ENCODE data around the gene CD151.

Gene CD151

GRCh38 chr11:850775-851763, 18.3 kb downstream of the CD151 start:
- no peaks in the 10 kb centered on the region for H4K20me1 ChIP-seq (ENCODE audit: insufficient read depth, low read length)
- no peaks in the 10 kb centered on the region for H3K79me2 ChIP-seq (ENCODE audit: insufficient read depth, low read length)
- no peaks in the 10 kb centered on the region for H3K9me2 ChIP-seq (ENCODE audit: low read depth, low read length)
- H3K36me3 ChIP-seq (ENCODE audit: insufficient read depth, low read length): no peaks in the 10 kb centered on the region
- H2AFZ ChIP-seq (ENCODE audit: low read length): no peak overlapping the region
- peaks cover 18% of the 10 kb centered on the region for H3K4me1 ChIP-seq (ENCODE audit: insufficient read depth, low read length, severe bottlenecking)
- H3K9me3 ChIP-seq (ENCODE audit: low read length): no peaks in the 10 kb centered on the region
- H3K27me3 ChIP-seq (ENCODE audit: insufficient read depth, low read length): no peaks in the 10 kb centered on the region; the same call in 1 of the 2 replicates
- no peaks in the 10 kb centered on the region for H3F3A ChIP-seq (ENCODE audit: insufficient read depth, low read length)
- peak overlapping the region; percentile 83 for H3K4me2 ChIP-seq (ENCODE audit: low read length)
- peak overlapping the region; percentile 66 for H3K4me3 ChIP-seq (ENCODE audit: low read depth, low read length, poor library complexity, severe bottlenecking)
- no peak overlapping the region for H3K27ac ChIP-seq (ENCODE audit: low read depth, low read length, poor library complexity, severe bottlenecking)
- H3K9ac ChIP-seq (ENCODE audit: low read length): no peak overlapping the region
- peak; percentile 61 for TF ChIP-seq CTCF (IDR thresholded peaks at IDR 0.05; ENCODE audit: low read length)
- no peak for TF ChIP-seq EZH2 (IDR thresholded peaks at IDR 0.05; ENCODE audit: borderline replicate concordance, low read length)

- Histone ChIP-seq H3K27ac (ENCODE audit: low read depth, low read length, poor library complexity, severe bottlenecking) (no peak overlapping the region), H3K27me3 (ENCODE audit: insufficient read depth, low read length) (no peaks in the 10 kb centered on the region; the same call in 1 of the 2 replicates), H3K9me3 (ENCODE audit: low read length) (no peaks in the 10 kb centered on the region), H3K4me2 (ENCODE audit: low read length) (no peak overlapping the region), H3K9ac (ENCODE audit: low read length) (no peak overlapping the region), H2AFZ (ENCODE audit: low read length) (no peak overlapping the region), H3K4me3 (ENCODE audit: low read depth, low read length, poor library complexity, severe bottlenecking) (no peak overlapping the region), H4K20me1 (ENCODE audit: insufficient read depth, low read length) (no peaks in the 10 kb centered on the region), H3K79me2 (ENCODE audit: insufficient read depth, low read length) (no peaks in the 10 kb centered on the region), H3K9me2 (ENCODE audit: low read depth, low read length) (no peaks in the 10 kb centered on the region), H3K4me1 (ENCODE audit: insufficient read depth, low read length, severe bottlenecking) (peaks cover 24% of the 10 kb centered on the region), H3K36me3 (ENCODE audit: insufficient read depth, low read length) (no peaks in the 10 kb centered on the region), H3F3A (ENCODE audit: insufficient read depth, low read length) (no peaks in the 10 kb centered on the region)
- TF ChIP-seq CTCF (IDR thresholded peaks at IDR 0.05; ENCODE audit: low read length): no peak
- TF ChIP-seq EZH2 (IDR thresholded peaks at IDR 0.05; ENCODE audit: borderline replicate concordance, low read length): no peak
These were observed 20.0 kb downstream of the CD151 start for GRCh38 chr11:852762-853161.

GRCh38 chr11:853682-854448, 21.1 kb downstream of the CD151 start:
- no peak overlapping the region for H3K4me2 ChIP-seq (ENCODE audit: low read length)
- no peaks in the 10 kb centered on the region for H3F3A ChIP-seq (ENCODE audit: insufficient read depth, low read length)
- no peaks in the 10 kb centered on the region for H3K79me2 ChIP-seq (ENCODE audit: insufficient read depth, low read length)
- no peak overlapping the region for H3K9ac ChIP-seq (ENCODE audit: low read length)
- H2AFZ ChIP-seq (ENCODE audit: low read length): no peak overlapping the region
- H3K27me3 ChIP-seq (ENCODE audit: insufficient read depth, low read length): no peaks in the 10 kb centered on the region; the same call in 1 of the 2 replicates
- no peak for TF ChIP-seq EZH2 (IDR thresholded peaks at IDR 0.05; ENCODE audit: borderline replicate concordance, low read length)
- peak; percentile 22; the same call in 1 of the 2 replicates for TF ChIP-seq CTCF (IDR thresholded peaks at IDR 0.05; ENCODE audit: low read length)
- H3K27ac ChIP-seq (ENCODE audit: low read depth, low read length, poor library complexity, severe bottlenecking): no peak overlapping the region
- H3K9me3 ChIP-seq (ENCODE audit: low read length): no peaks in the 10 kb centered on the region
- no peaks in the 10 kb centered on the region for H3K9me2 ChIP-seq (ENCODE audit: low read depth, low read length)
- no peak overlapping the region for H3K4me3 ChIP-seq (ENCODE audit: low read depth, low read length, poor library complexity, severe bottlenecking)
- H4K20me1 ChIP-seq (ENCODE audit: insufficient read depth, low read length): no peaks in the 10 kb centered on the region
- peaks cover 18% of the 10 kb centered on the region for H3K4me1 ChIP-seq (ENCODE audit: insufficient read depth, low read length, severe bottlenecking)
- no peaks in the 10 kb centered on the region for H3K36me3 ChIP-seq (ENCODE audit: insufficient read depth, low read length)
